Measurements from ENCODE around the gene PDGFD.

Gene PDGFD

DNA sequence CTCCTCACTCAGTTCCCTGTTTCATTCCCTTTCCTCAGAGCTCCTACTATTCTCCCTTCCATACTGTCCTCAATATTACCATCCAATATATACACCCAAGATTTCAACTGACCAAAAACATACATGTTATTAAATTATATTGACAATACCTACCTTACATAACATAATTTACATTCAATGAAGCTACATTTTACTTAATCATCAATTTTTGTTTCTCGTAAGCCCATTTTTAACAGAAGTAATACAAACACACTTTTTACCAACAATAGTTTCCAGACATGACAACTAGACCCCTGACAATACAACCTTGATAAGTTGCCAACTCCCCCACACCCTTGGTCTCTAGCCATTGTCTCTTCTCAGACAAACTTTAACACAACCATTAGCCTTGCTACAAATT, 273.3 kb downstream of the PDGFD start:
- TF ChIP-seq, protein P1, sequence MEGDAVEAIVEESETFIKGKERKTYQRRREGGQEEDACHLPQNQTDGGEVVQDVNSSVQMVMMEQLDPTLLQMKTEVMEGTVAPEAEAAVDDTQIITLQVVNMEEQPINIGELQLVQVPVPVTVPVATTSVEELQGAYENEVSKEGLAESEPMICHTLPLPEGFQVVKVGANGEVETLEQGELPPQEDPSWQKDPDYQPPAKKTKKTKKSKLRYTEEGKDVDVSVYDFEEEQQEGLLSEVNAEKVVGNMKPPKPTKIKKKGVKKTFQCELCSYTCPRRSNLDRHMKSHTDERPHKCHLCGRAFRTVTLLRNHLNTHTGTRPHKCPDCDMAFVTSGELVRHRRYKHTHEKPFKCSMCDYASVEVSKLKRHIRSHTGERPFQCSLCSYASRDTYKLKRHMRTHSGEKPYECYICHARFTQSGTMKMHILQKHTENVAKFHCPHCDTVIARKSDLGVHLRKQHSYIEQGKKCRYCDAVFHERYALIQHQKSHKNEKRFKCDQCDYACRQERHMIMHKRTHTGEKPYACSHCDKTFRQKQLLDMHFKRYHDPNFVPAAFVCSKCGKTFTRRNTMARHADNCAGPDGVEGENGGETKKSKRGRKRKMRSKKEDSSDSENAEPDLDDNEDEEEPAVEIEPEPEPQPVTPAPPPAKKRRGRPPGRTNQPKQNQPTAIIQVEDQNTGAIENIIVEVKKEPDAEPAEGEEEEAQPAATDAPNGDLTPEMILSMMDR (IDR thresholded peaks at IDR 0.05; ENCODE audit: low read depth, low read length) = no peak

DNA sequence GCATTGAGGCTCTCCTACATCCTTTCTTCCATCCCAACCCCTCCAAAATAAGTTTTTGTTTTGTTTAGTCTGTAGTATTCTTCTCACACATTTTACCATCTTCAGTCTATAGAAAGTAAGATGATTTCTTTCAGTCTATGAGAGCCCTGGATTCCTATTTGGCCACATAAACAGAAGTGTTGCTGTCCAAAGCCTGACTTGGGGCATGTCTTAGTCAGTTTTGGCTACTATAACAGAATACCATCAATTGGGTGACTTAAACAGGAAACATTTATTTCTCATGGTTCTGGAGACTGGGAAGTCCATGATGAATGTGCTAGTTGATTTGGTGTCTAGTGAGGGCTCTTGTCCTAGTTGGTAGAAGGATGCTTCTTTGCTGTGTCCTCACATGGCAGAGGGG, 274.3 kb downstream of the PDGFD start:
- TF ChIP-seq, protein P1 (IDR thresholded peaks at IDR 0.05; ENCODE audit: low read depth, low read length) = no peak
- no peak for DNase-seq (ENCODE audit: extremely low read depth, low read depth)

More for the DNA sequence above, 273.3 kb downstream of the PDGFD start:
- DNase-seq (ENCODE audit: extremely low read depth, low read depth) = no peak

DNA sequence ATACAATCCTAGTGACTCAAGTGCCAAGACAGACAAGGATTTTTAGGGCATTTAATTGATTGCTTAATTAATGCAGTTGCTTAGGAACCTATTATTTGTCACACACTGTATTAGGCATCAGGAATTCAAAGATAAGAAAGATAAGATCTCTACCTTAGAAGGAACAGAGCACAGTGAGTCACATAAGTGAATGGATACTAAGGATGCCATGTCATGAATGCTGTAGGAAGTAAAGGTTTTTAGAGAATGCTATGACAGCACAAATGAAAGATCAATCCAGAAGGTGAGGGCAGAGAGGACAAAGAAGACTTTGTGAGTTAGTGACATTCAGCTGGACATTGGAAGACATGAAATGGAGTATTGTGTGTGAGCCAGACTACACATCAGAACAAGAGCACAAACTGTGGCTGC, 275.4 kb downstream of the PDGFD start:
- TF ChIP-seq, protein P1 (IDR thresholded peaks at IDR 0.05; ENCODE audit: low read depth, low read length) = no peak
- DNase-seq (ENCODE audit: extremely low read depth, low read depth) = no peak

DNA sequence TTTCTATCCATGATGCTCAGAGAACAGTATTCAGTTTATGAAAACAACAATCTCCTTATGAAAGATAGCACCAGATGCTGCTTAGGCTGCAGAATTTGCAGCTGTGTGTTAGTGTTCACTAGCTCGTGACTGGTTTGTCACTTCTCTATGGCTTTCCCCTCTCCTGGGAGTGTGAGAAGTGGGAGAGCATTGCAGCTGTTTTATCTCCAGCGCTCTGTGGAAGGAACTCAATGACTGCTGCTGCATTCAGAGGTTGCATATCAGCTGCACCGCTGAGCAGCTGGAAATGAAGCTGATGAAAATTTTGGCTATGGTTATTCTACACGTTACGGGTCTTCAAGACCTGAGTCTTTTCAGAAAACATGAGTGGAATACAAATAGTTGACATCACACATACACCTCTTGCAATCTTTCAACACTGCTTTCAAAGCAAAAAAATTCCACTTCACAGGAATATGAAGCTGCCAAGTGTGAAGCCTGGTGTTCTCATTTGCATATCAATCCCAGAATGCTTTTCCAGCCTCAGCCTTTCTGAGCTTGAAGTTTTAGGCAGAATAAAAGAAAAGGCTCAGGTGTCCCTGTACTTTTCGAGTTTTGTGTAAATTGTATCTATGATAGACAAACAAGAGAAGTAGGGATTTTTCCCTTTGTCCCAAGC, 276.8 kb downstream of the PDGFD start:
- TF ChIP-seq, protein P1 (IDR thresholded peaks at IDR 0.05; ENCODE audit: low read depth, low read length) = no peak
- DNase-seq (ENCODE audit: extremely low read depth, low read depth) = no peak

DNA sequence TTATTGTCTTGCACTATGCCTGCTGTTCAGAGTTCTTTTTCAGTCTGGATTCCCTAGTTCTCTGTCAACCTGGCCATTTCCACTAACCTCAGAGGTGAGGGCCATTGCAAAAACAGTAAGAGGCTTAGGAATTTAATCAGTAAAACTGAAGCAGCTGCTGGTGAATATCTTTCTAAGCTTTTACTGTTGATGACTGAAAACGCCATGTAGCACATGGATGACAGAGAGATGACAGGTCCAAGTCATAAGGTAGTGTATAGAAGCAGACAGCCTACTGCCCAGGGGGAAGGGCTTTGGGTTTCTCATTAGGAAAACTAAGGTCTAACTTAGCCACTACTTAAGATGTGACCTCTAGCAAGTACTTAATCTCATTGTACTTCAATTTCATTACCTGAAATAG, 280.1 kb downstream of the PDGFD start:
- no peak for DNase-seq (ENCODE audit: extremely low read depth, low read depth)
- TF ChIP-seq, protein P1 (IDR thresholded peaks at IDR 0.05; ENCODE audit: low read depth, low read length) = no peak

DNA sequence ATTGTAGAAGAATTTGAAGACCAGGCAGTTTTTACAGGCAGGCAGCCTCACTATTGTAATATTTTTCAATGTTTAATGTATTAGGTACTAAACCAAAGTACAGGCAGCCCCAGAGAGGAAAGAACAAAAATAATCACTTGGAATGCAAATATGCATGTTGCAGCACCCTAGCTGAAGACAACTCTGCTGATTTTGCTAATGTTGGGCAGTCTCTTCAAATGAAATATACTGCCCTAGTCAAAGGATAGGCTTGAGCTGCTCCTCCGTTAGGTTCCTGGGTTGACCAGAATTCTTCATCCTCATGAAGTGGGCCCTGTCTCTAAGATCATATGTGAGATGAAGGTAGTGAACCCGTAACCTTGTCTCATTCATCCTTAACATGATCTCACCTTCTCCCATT, 280.7 kb downstream of the PDGFD start:
- TF ChIP-seq, protein P1 (IDR thresholded peaks at IDR 0.05; ENCODE audit: low read depth, low read length) = no peak
- no peak for DNase-seq (ENCODE audit: extremely low read depth, low read depth)

DNA sequence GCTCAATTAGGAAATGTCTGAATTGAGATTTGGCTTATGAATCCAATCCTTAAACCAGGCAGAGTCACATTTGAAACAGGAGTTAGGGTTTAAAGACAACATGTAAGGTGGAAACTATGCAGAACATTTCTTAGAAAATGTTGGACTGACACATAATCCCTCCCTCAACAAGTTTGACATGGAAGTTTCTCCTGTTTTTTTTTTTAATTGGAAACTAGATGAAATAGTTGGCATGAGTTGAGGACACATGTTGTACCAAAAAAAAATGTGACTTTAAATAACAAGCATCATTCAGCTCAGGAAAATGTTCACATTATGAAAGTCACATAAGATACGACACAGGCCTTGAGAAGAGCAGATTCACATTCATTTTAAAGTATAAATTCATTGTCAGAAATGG, 282.4 kb downstream of the PDGFD start:
- TF ChIP-seq, protein P1 (IDR thresholded peaks at IDR 0.05; ENCODE audit: low read depth, low read length) = no peak
- DNase-seq (ENCODE audit: extremely low read depth, low read depth) = no peak
